ENCODE data around the gene RMND1. TPM values are rescaled to one million over a fixed set of nuclear protein-coding genes. Genes with fewer than 3 reads are reported as not detected.

RMND1 gene
- polyA plus RNA-seq, 3 donors, result 5.7 to 6.7 (median 6.6) TPM

DNA sequence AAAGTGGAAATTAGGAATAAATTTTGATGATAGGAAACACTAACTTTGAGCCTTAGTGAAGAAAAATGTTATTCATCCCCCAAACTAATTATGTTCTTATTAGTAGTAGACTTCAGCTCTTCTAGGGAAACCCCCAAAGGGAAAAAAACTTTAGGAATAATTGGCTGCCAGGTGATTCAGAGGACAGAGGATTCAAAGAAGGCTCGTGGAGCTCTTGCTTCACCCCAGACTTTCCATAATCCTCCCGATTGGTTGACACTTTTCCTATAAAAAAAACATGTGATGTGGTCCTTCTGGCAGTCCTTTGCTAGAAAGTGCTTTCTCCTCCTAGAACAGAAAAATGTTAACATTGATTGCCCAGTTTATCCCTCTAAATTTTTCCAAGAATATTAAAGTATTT is 36.3 kb upstream of the RMND1 start:
- Mint-ChIP-seq H3K27ac (no peak overlapping the region), H3K4me1 (peaks cover 19% of the 10 kb centered on the region)

DNA sequence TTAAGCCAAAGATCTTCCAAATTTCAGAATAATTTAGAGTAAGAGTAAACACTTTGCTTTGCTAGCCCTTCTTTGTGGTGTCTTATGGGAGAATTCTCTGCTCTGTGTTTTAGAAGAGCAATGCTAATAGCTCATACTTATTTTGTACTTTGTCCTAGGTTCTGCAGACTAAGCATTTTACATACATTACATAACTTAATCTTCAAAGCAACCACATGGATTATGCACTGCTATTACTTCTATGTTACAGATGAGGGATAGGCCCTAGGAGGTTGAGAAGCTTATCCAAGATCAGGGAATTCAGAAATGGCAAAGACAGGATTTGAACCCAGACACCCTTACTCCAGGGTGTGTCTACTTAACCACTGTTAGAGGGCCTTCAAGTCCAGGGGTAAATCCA is 32.1 kb upstream of the RMND1 start:
- Histone ChIP-seq H3K36me3 (replicated peaks in 1 of 2; ENCODE audit: control insufficient read depth in 1 of 2, insufficient read depth in 2 of 2, low read length in 2 of 2) (no peaks in the 10 kb centered on the region), H3K9me3 (replicated peaks in 1 of 2; ENCODE audit: control insufficient read depth in 1 of 2, insufficient read depth in 1 of 2, low read length in 2 of 2) (no peaks in the 10 kb centered on the region), H3K27ac (ENCODE audit: low read depth in 1 of 2, low read length in 2 of 2) (peak overlapping the region in 1 of 2 donors; percentile 83), H3K4me2 (replicated peaks; ENCODE audit: extremely low read depth, low read length, poor library complexity, severe bottlenecking) (no peak overlapping the region), H3K9ac (ENCODE audit: insufficient read depth, low read length, poor library complexity, severe bottlenecking) (no peak overlapping the region), H4K20me1 (ENCODE audit: insufficient read depth, low read length) (no peaks in the 10 kb centered on the region), H3K27me3 (ENCODE audit: control insufficient read depth in 2 of 2, insufficient read depth in 2 of 2, low read length in 2 of 2) (no peaks in the 10 kb centered on the region), H2AFZ (ENCODE audit: insufficient read depth, low read depth, low read length, poor library complexity, severe bottlenecking) (no peak overlapping the region), H3K4me3 (replicated peaks in 1 of 3; ENCODE audit: low read depth in 2 of 3, low read length in 3 of 3) (peak overlapping the region in 1 of 3 experiments; percentile 5), H3K4me1 (ENCODE audit: control insufficient read depth in 1 of 2, insufficient read depth in 2 of 2, low read length in 2 of 2) (peaks cover 40 to 49% of the 10 kb centered on the region in 2 donors), H3K79me2 (ENCODE audit: insufficient read depth, low read length) (no peaks in the 10 kb centered on the region)
- Mint-ChIP-seq H3K4me1 (peaks cover 46% of the 10 kb centered on the region), H3K27ac (peak overlapping the region in 1 of 7 donors; percentile 32), H3K27me3 (ENCODE audit: low read depth in 3 of 3) (peaks cover 0 to 3% (median 1%) of the 10 kb centered on the region in 3 donors), H3K36me3 (peaks cover 3 to 5% of the 10 kb centered on the region in 2 donors), H3K9me3 (peaks cover 0 to 5% (median 0%) of the 10 kb centered on the region in 7 donors), H3K4me3 (no peak overlapping the region)
- intact Hi-C loops (cut with micrococcal nuclease), result no loop called here
- DNase-seq, result no peak
- TF ChIP-seq CTCF (IDR thresholded peaks at IDR 0.05), result no peak

More for the DNA sequence above, 36.3 kb upstream of the RMND1 start:
- peaks cover 0 to 2% (median 0%) of the 10 kb centered on the region in 7 donors for H3K9me3 Mint-ChIP-seq
- Histone ChIP-seq H3K9me3 (replicated peaks in 1 of 2; ENCODE audit: control insufficient read depth in 1 of 2, insufficient read depth in 1 of 2, low read length in 2 of 2) (no peaks in the 10 kb centered on the region), H3K4me2 (replicated peaks; ENCODE audit: extremely low read depth, low read length, poor library complexity, severe bottlenecking) (no peak overlapping the region), H2AFZ (ENCODE audit: insufficient read depth, low read depth, low read length, poor library complexity, severe bottlenecking) (no peak overlapping the region), H3K4me3 (replicated peaks in 1 of 3; ENCODE audit: low read depth in 2 of 3, low read length in 3 of 3) (no peak overlapping the region), H3K27me3 (ENCODE audit: control insufficient read depth in 2 of 2, insufficient read depth in 2 of 2, low read length in 2 of 2) (no peaks in the 10 kb centered on the region), H3K36me3 (replicated peaks in 1 of 2; ENCODE audit: control insufficient read depth in 1 of 2, insufficient read depth in 2 of 2, low read length in 2 of 2) (no peaks in the 10 kb centered on the region), H3K4me1 (ENCODE audit: control insufficient read depth in 1 of 2, insufficient read depth in 2 of 2, low read length in 2 of 2) (peaks cover 16 to 18% of the 10 kb centered on the region in 2 donors), H3K79me2 (ENCODE audit: insufficient read depth, low read length) (no peaks in the 10 kb centered on the region), H3K9ac (ENCODE audit: insufficient read depth, low read length, poor library complexity, severe bottlenecking) (no peak overlapping the region), H3K27ac (ENCODE audit: low read depth in 1 of 2, low read length in 2 of 2) (no peak overlapping the region), H4K20me1 (ENCODE audit: insufficient read depth, low read length) (no peaks in the 10 kb centered on the region)
- intact Hi-C loops (cut with micrococcal nuclease), result no loop called here
- peaks cover 1 to 3% (median 2%) of the 10 kb centered on the region in 3 donors for H3K27me3 Mint-ChIP-seq (ENCODE audit: low read depth in 3 of 3)
- H3K4me3 Mint-ChIP-seq, result no peak overlapping the region
- no CpG with 5 or more reads among the region's 2 CpGs for WGBS (ENCODE audit: insufficient coverage)
- peaks cover 3 to 5% of the 10 kb centered on the region in 2 donors for H3K36me3 Mint-ChIP-seq
- TF ChIP-seq CTCF (IDR thresholded peaks at IDR 0.05), result no peak
- DNase-seq, result peak in 1 of 3 donors; percentile 23
